ENCODE measurements around the gene PKIG. TPM values are rescaled to one million over a fixed set of nuclear protein-coding genes. Genes with fewer than 3 reads are reported as not detected.

Gene PKIG
- total RNA-seq, 2 donors from 2014 or later: 61.5 to 77.6 TPM

DNA sequence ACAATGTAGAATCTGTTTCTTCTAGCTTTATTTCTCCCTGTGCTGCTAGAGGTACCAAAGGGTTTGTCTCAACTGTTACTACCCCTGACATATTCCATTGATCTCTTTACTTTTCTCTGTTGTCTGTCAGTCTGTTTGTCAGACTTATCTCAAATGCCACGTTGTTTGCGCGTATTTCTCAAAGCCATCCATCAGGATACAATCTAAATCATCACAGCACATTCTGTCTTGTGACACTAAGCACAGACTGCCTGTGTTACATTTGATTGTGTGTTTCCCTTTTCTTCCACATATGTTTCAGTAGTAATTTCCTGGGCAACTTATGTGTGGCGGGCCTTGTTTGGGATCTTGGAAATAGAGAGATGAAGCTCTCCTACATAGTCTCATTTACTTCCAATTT, 30.3 kb upstream of the PKIG start:
- Histone ChIP-seq H3K27ac (ENCODE audit: low read depth, low read length) (no peak overlapping the region), H3K4me1 (ENCODE audit: control insufficient read depth, insufficient read depth, low read length) (peaks cover 4% of the 10 kb centered on the region), H3K9ac (ENCODE audit: extremely low read depth, low read length, poor library complexity, severe bottlenecking) (no peak overlapping the region), H3K27me3 (ENCODE audit: control insufficient read depth, insufficient read depth, low read length, poor library complexity, severe bottlenecking) (no peaks in the 10 kb centered on the region), H3K4me3 (ENCODE audit: low read length) (no peak overlapping the region), H3K9me3 (ENCODE audit: control insufficient read depth, low read length) (peaks cover 3% of the 10 kb centered on the region), H3K36me3 (ENCODE audit: control insufficient read depth, insufficient read depth, low read length) (no peaks in the 10 kb centered on the region)
- H3K4me3 Mint-ChIP-seq: no peak overlapping the region
- H3K4me1 Mint-ChIP-seq: peaks cover 30% of the 10 kb centered on the region
- H3K9me3 Mint-ChIP-seq: no peaks in the 10 kb centered on the region
- H3K27ac Mint-ChIP-seq: no peak overlapping the region
- no peak for DNase-seq
- no peaks in the 10 kb centered on the region for H3K36me3 Mint-ChIP-seq (ENCODE audit: low read depth)
- 78 to 92% methylated on average over 4 of the region's 4 CpGs for WGBS, 2 experiments (ENCODE audit: insufficient coverage in 1 of 2, insufficient read length in 1 of 2)
- TF ChIP-seq, protein P1, sequence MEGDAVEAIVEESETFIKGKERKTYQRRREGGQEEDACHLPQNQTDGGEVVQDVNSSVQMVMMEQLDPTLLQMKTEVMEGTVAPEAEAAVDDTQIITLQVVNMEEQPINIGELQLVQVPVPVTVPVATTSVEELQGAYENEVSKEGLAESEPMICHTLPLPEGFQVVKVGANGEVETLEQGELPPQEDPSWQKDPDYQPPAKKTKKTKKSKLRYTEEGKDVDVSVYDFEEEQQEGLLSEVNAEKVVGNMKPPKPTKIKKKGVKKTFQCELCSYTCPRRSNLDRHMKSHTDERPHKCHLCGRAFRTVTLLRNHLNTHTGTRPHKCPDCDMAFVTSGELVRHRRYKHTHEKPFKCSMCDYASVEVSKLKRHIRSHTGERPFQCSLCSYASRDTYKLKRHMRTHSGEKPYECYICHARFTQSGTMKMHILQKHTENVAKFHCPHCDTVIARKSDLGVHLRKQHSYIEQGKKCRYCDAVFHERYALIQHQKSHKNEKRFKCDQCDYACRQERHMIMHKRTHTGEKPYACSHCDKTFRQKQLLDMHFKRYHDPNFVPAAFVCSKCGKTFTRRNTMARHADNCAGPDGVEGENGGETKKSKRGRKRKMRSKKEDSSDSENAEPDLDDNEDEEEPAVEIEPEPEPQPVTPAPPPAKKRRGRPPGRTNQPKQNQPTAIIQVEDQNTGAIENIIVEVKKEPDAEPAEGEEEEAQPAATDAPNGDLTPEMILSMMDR (conservative IDR thresholded peaks at IDR 0.05): no peak
- H3K27me3 Mint-ChIP-seq (ENCODE audit: insufficient read depth): no peaks in the 10 kb centered on the region

DNA sequence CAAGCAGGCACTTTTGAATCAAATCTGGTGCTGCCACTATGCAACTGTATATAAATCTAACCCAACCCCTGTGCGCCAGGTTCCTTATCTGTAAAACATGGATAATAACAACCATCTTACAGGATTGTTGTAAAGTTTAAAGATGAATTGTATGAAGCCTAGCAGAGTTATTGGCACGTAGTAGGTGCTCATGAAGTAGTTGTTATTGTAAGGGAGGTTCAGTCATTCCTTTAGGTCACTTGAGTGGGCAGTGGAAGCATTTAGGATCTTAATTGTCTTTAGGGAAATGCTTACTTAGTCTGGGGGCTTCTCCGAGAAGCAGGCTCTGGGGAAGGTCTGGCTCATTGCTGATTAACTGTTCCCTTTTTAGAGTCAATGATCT, 29.8 kb upstream of the PKIG start:
- Mint-ChIP-seq H3K27ac (no peak overlapping the region), H3K4me1 (peaks cover 25% of the 10 kb centered on the region), H3K4me3 (no peak overlapping the region), H3K27me3 (ENCODE audit: insufficient read depth) (no peaks in the 10 kb centered on the region), H3K36me3 (ENCODE audit: low read depth) (no peaks in the 10 kb centered on the region), H3K9me3 (no peaks in the 10 kb centered on the region)
- TF ChIP-seq, protein P1 (conservative IDR thresholded peaks at IDR 0.05): no peak
- Histone ChIP-seq H3K4me3 (ENCODE audit: low read length) (no peak overlapping the region), H3K9me3 (ENCODE audit: control insufficient read depth, low read length) (peaks cover 4% of the 10 kb centered on the region), H3K27ac (ENCODE audit: low read depth, low read length) (no peak overlapping the region), H3K9ac (ENCODE audit: extremely low read depth, low read length, poor library complexity, severe bottlenecking) (no peak overlapping the region), H3K4me1 (ENCODE audit: control insufficient read depth, insufficient read depth, low read length) (peaks cover 4% of the 10 kb centered on the region), H3K36me3 (ENCODE audit: control insufficient read depth, insufficient read depth, low read length) (no peaks in the 10 kb centered on the region), H3K27me3 (ENCODE audit: control insufficient read depth, insufficient read depth, low read length, poor library complexity, severe bottlenecking) (no peaks in the 10 kb centered on the region)
- 91 to 100% methylated on average over 1 to 3 of the region's 3 CpGs for WGBS, 2 experiments (ENCODE audit: insufficient coverage in 1 of 2, insufficient read length in 1 of 2)
- DNase-seq: no peak

DNA sequence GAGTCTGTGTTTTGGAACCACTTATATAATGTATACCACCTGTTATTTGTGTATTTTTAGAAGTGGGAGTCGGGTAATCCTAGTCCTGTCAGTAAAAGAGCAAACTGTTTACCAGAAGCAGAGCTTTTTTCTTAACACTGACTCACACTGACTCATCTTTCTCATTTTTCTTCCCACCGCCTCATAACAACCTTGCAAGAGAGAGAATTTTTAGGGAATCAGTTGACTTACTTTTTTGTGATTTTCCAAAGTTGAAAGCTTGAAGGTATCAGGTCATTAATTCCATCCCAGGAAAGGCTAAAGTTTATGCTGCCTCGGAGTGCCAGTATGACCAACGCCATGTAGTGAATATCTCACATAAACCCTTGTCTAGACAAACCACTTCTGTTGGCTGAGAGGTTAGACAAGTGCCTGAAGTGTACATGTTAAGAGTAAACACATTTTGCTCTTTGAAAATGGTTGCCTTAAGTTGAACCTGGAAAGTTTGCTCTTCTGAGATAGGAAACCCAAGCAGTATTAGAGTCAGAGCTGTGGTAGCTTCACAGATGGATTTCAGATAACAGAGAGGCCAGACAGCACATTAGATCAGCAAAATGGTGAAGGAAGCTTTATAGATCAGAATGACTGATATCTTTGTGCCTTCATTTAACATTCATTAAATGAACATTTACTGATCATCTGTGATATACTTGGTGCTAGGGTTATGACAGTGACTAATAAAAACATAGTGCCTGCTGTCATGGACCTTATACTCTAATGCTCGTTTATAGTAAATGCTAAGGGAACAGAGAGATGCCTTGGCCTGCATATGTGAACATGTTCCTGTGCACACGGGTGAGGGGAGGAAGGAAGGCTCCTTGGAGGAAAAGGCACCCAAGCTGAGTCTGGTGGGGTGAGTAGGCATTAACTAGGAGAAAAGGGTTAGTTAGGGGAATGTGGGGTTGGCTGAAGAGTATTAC, 29.1 kb upstream of the PKIG start:
- H3K27me3 ChIP-seq (ENCODE audit: control insufficient read depth, insufficient read depth, low read length, poor library complexity, severe bottlenecking): no peaks in the 10 kb centered on the region
- Mint-ChIP-seq H3K9me3 (no peaks in the 10 kb centered on the region), H3K27ac (peak overlapping the region; percentile 50), H3K36me3 (ENCODE audit: low read depth) (no peaks in the 10 kb centered on the region), H3K27me3 (ENCODE audit: insufficient read depth) (no peaks in the 10 kb centered on the region), H3K4me1 (peaks cover 24% of the 10 kb centered on the region), H3K4me3 (no peak overlapping the region)
- DNase-seq: no peak
- no peak overlapping the region for H3K9ac ChIP-seq (ENCODE audit: extremely low read depth, low read length, poor library complexity, severe bottlenecking)
- no peak overlapping the region for H3K27ac ChIP-seq (ENCODE audit: low read depth, low read length)
- WGBS, 2 experiments (ENCODE audit: insufficient coverage in 1 of 2, insufficient read length in 1 of 2): 84 to 95% methylated on average over 2 to 5 of the region's 6 CpGs
- peaks cover 4% of the 10 kb centered on the region for H3K9me3 ChIP-seq (ENCODE audit: control insufficient read depth, low read length)
- no peak overlapping the region for H3K4me3 ChIP-seq (ENCODE audit: low read length)
- no peaks in the 10 kb centered on the region for H3K36me3 ChIP-seq (ENCODE audit: control insufficient read depth, insufficient read depth, low read length)
- H3K4me1 ChIP-seq (ENCODE audit: control insufficient read depth, insufficient read depth, low read length): peaks cover 4% of the 10 kb centered on the region
- TF ChIP-seq, protein P1 (conservative IDR thresholded peaks at IDR 0.05): no peak
